ENCODE results near the gene RER1.

- no peak for TF ChIP-seq CTCF (IDR thresholded peaks at IDR 0.05; ENCODE audit: insufficient read depth, low read length, poor library complexity, severe bottlenecking)
- TF ChIP-seq EZH2phosphoT487 (conservative IDR thresholded peaks at IDR 0.05; ENCODE audit: low read length): no peak
These were observed 13.7 kb upstream of the RER1 start for GRCh38 chr1:2377751-2378440.

Data from SU-DHL-6 (cell line).